ENCODE measurements around the gene SNU13.
A peak's percentile ranks its signal among the peaks of the same experiment; 100 is the strongest.

DNA sequence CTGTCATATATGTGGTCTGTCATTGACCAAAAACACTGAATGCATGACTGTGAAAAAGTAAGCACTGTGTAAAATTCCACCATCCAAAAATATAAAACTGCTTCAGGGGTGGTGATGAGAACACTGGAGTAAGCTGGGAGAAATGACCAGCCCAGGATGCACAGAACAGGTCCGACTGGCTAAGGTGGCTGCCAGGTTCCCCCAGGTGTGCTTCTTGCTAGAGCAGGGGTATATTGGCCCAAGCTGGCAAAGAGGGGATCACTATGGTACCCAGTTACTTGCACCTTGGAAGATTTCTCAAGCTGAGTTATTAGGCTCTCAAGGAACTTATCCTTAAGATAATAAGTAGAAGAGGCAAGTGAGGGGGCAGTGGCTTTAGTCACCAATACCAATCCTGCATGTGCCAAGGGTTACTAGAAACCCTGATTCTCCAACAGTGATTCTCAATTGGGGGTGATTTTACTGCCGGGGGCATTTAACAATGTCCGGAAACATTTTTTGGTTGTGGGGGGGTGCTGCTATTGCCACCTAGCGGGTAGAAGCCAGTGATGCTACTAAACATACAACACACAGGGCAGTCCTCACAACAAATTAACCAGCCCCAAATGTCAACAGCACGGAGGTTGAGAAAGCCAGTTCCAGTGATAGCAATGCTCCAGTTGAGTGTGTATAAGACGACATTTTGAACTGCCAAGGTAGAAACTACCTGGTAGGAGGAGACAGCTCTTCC is 15.7 kb downstream of the SNU13 start:
- TF ChIP-seq POLR2AphosphoS5 (IDR thresholded peaks at IDR 0.05) (no peak), POLR2A (IDR thresholded peaks at IDR 0.05) (no peak), EP300 (IDR thresholded peaks at IDR 0.05) (no peak)
- TF ChIP-seq, protein P1, sequence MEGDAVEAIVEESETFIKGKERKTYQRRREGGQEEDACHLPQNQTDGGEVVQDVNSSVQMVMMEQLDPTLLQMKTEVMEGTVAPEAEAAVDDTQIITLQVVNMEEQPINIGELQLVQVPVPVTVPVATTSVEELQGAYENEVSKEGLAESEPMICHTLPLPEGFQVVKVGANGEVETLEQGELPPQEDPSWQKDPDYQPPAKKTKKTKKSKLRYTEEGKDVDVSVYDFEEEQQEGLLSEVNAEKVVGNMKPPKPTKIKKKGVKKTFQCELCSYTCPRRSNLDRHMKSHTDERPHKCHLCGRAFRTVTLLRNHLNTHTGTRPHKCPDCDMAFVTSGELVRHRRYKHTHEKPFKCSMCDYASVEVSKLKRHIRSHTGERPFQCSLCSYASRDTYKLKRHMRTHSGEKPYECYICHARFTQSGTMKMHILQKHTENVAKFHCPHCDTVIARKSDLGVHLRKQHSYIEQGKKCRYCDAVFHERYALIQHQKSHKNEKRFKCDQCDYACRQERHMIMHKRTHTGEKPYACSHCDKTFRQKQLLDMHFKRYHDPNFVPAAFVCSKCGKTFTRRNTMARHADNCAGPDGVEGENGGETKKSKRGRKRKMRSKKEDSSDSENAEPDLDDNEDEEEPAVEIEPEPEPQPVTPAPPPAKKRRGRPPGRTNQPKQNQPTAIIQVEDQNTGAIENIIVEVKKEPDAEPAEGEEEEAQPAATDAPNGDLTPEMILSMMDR (IDR thresholded peaks at IDR 0.05), result peak in 3 of 4 experiments; percentile 8 to 25 (median 18)
